GM23338 (cell line): Measurements from ENCODE around the gene PHLDB1.

Experiments
- CTCF ChIP-seq, 2 experiments: fragments of 200-600 bp in 1 of 2; sonication (generic) in 1 of 2; conservative IDR thresholded peaks; 2 replicates each; pipeline versions ENCODE4 v1.5.1 to v1.6.1; 2016 to 2017; ENCODE audit warnings: antibody characterized with exemption in 2 of 2, low read depth in 2 of 2, mild to moderate bottlenecking in 2 of 2, moderate library complexity in 1 of 2
- ETS1 ChIP-seq: IDR thresholded peaks from 2 replicates; pipeline ENCODE4 v1.6.1; 2016; ENCODE audit warnings: antibody characterized with exemption
- EZH2 ChIP-seq: fragments of 200-600 bp; sonication (generic); IDR thresholded peaks from one replicate; pipeline ENCODE4 v1.8.0; 2017; ENCODE audit warnings: antibody characterized with exemption, mild to moderate bottlenecking, low read depth; ENCODE audit not compliant: unreplicated experiment
- EZH2phosphoT487 ChIP-seq: fragments of 200-600 bp; sonication (generic); IDR thresholded peaks from one replicate; pipeline ENCODE4 v1.8.1; 2018; ENCODE audit warnings: antibody characterized with exemption; ENCODE audit not compliant: unreplicated experiment
- POLR2AphosphoS5 ChIP-seq: IDR thresholded peaks from 2 replicates; pipeline ENCODE4 v1.6.1; 2016; ENCODE audit warnings: antibody characterized with exemption, low read depth
- REST ChIP-seq: IDR thresholded peaks from one replicate; pipeline ENCODE4 v1.6.1; 2018; ENCODE audit warnings: antibody characterized with exemption; ENCODE audit not compliant: unreplicated experiment
- STAT1 ChIP-seq: IDR thresholded peaks from one replicate; pipeline ENCODE4 v1.6.1; 2016; ENCODE audit warnings: antibody characterized with exemption; ENCODE audit not compliant: unreplicated experiment
- ZNF331 ChIP-seq: fragments of 250-450 bp; sonication (Bioruptor Pico); IDR thresholded peaks from 2 replicates; pipeline ENCODE4 v1.5.0; 2020; ENCODE audit warnings: low read depth, mild to moderate bottlenecking, moderate library complexity

GRCh38 chr11:118705111-118705741 is 97.8 kb downstream of the PHLDB1 start:
- TF ChIP-seq REST (no peak), CTCF (conservative IDR thresholded peaks at IDR 0.05; ENCODE audit: low read depth in 2 of 2) (no peak), EZH2 (no peak), POLR2AphosphoS5 (no peak), STAT1 (no peak), ETS1 (no peak), EZH2phosphoT487 (no peak), ZNF331 (CRISPR knock-in tag) (no peak)
